ENCODE results near the gene UEVLD.
"Not testable (repeated sequence)": the region's sequence is repeated elsewhere in the genome, so short reads cannot be mapped to it uniquely, and the experiment has no call there.

The UEVLD gene

GRCh38 chr11:18594999-18595749, 6.6 kb upstream of the UEVLD start:
- no peak for TF ChIP-seq CTCF (IDR thresholded peaks at IDR 0.05; ENCODE audit: low read depth, low read length)
- no peak overlapping the region; the same call in 1 of the 2 replicates for H3K27ac ChIP-seq

GRCh38 chr11:18594088-18594487, 5.6 kb upstream of the UEVLD start:
- not testable (repeated sequence) for DNase-seq; H3K36me3 ChIP-seq; H3K27me3 ChIP-seq (ENCODE audit: insufficient read depth, low read depth, severe bottlenecking); H3K27ac ChIP-seq; H3K9me3 ChIP-seq (ENCODE audit: severe bottlenecking); H3K4me3 ChIP-seq (ENCODE audit: low read depth, low read length)

More at GRCh38 chr11:18594999-18595749, 6.6 kb upstream of the UEVLD start:
- Histone ChIP-seq H3K36me3 (no peaks in the 10 kb centered on the region; the same call in 1 of the 2 replicates), H3K27me3 (ENCODE audit: insufficient read depth, low read depth, severe bottlenecking) (no peaks in the 10 kb centered on the region), H3K4me3 (ENCODE audit: low read depth, low read length) (no peak overlapping the region), H3K9me3 (ENCODE audit: severe bottlenecking) (no peaks in the 10 kb centered on the region)
- DNase-seq: no peak

- H3K4me3 ChIP-seq (ENCODE audit: low read depth, low read length): no peak overlapping the region
- DNase-seq: no peak
- TF ChIP-seq CTCF (IDR thresholded peaks at IDR 0.05; ENCODE audit: low read depth, low read length): no peak
- H3K9me3 ChIP-seq (ENCODE audit: severe bottlenecking): no peaks in the 10 kb centered on the region
- H3K27me3 ChIP-seq (ENCODE audit: insufficient read depth, low read depth, severe bottlenecking): no peaks in the 10 kb centered on the region
- peaks cover 3% of the 10 kb centered on the region; the same call in 1 of the 2 replicates for H3K36me3 ChIP-seq
- H3K27ac ChIP-seq: no peak overlapping the region
Measured at GRCh38 chr11:18590571-18590970, 2.0 kb upstream of the UEVLD start.

- Histone ChIP-seq H3K36me3 (no peaks in the 10 kb centered on the region), H3K27me3 (ENCODE audit: insufficient read depth, low read depth, severe bottlenecking) (no peaks in the 10 kb centered on the region), H3K9me3 (ENCODE audit: severe bottlenecking) (no peaks in the 10 kb centered on the region), H3K4me3 (ENCODE audit: low read depth, low read length) (no peak overlapping the region), H3K27ac (no peak overlapping the region)
- no peak for DNase-seq
- no peak for TF ChIP-seq CTCF (IDR thresholded peaks at IDR 0.05; ENCODE audit: low read depth, low read length)
Measured at GRCh38 chr11:18581825-18582224, 6.7 kb downstream of the UEVLD start.

- Histone ChIP-seq H3K9me3 (ENCODE audit: severe bottlenecking) (no peaks in the 10 kb centered on the region), H3K36me3 (no peaks in the 10 kb centered on the region), H3K27ac (no peak overlapping the region), H3K27me3 (ENCODE audit: insufficient read depth, low read depth, severe bottlenecking) (no peaks in the 10 kb centered on the region), H3K4me3 (ENCODE audit: low read depth, low read length) (no peak overlapping the region)
- DNase-seq: no peak
- TF ChIP-seq CTCF (IDR thresholded peaks at IDR 0.05; ENCODE audit: low read depth, low read length): no peak
Measured at GRCh38 chr11:18580113-18580766, 8.3 kb downstream of the UEVLD start.

DNA sequence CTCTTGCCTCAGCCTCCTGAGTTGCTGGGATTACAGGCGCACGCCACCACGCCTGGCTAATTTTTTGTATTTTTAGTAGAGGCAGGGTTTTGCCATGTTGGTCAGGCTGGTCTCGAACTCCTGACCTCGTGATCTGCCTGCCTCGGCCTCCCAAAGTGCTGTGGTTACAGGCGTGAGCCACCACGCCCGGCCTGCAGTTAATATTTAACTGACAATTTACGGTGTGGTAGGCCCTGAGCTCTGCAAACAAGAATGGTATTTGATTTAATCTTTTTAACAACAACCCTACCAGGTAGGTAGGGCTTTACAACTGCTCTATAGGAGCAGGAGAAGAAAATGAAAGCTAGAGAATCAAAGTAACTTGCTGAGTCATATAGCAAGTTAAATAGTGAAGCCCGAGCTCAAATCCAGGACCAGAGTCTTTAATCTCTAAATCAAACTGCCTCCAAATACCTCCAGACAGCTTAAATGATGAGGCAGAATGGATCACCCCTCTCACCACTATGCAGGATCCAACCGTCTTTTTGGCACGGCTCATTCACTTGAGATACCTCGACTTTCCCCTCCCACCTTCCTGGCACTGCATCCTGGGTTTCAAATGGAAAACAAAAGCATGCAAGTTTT, 9.4 kb downstream of the UEVLD start:
- H3K27me3 ChIP-seq (ENCODE audit: insufficient read depth, low read depth, severe bottlenecking): no peaks in the 10 kb centered on the region
- TF ChIP-seq CTCF (IDR thresholded peaks at IDR 0.05; ENCODE audit: low read depth, low read length): no peak
- no peaks in the 10 kb centered on the region for H3K9me3 ChIP-seq (ENCODE audit: severe bottlenecking)
- no peak overlapping the region for H3K4me3 ChIP-seq (ENCODE audit: low read depth, low read length)
- no peaks in the 10 kb centered on the region for H3K36me3 ChIP-seq
- no peak overlapping the region for H3K27ac ChIP-seq
- DNase-seq: no peak
